Measurements from ENCODE around the gene TYW1.
"Not testable (repeated sequence)": the region's sequence is repeated elsewhere in the genome, so short reads cannot be mapped to it uniquely, and the experiment has no call there.

- not testable (repeated sequence) for TF ChIP-seq POLR2A, CTCF (IDR thresholded peaks at IDR 0.05)
Measured at GRCh38 chr7:67111342-67111741, 114.7 kb downstream of the TYW1 start.
